Measurements from ENCODE around the gene FRMD4A.

Gene FRMD4A

GRCh38 chr10:13801907-13802288 lies 528.8 kb downstream of the FRMD4A start:
- ChIA-PET CTCF (interaction anchor here (0.8 kb wide), 1 partner anchor 383 kb away, joined by 3 read pairs; no protein-coding TSS in a partner anchor), POLR2A (no interaction called here)
- DNase-seq (ENCODE audit: extremely low spot score): no peak
- no peak for TF ChIP-seq FOXA1 (IDR thresholded peaks at IDR 0.05)
- TF ChIP-seq, protein P1, sequence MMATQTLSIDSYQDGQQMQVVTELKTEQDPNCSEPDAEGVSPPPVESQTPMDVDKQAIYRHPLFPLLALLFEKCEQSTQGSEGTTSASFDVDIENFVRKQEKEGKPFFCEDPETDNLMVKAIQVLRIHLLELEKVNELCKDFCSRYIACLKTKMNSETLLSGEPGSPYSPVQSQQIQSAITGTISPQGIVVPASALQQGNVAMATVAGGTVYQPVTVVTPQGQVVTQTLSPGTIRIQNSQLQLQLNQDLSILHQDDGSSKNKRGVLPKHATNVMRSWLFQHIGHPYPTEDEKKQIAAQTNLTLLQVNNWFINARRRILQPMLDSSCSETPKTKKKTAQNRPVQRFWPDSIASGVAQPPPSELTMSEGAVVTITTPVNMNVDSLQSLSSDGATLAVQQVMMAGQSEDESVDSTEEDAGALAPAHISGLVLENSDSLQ (IDR thresholded peaks at IDR 0.05): peak; percentile 47; the same call in 1 of the 2 replicates
- peak; percentile 81 for TF ChIP-seq ZNF384 (IDR thresholded peaks at IDR 0.05)

DNA sequence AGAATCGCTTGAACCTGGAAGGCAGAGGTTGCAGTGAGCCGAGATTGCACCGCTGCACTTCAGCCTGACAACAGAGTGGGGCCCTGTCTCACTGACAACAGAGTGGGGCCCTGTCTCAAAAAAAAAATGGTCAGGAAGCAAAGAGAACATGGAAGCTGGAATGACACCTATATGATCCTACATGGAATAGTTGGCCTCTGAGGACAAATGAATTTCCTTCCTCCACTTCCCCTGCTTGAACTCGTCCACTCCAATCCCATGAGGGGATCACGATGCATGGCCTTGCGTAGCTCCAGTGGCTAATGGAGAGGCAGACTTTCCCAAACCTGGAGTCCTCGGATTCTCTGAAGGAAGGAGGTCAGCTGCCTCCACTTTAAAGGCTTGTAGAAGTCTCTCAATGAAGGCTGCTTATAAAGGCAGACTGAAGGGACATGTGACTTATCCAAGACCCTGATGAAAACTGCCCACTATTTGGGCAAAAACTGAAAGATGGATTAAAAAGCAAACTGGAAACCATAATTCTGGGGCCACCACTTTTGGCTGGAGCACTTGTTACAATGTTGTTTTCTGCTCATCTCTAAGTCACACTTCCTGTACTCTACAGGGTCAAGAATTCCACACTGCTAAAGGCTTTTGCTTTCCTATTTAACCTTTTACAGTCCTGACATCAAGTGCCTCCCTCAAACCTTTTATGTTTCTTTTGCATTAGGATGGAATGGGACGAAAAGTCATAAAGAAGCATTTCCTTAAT lies 529.4 kb downstream of the FRMD4A start:
- TF ChIP-seq BHLHE40 (IDR thresholded peaks at IDR 0.05; ENCODE audit: borderline replicate concordance) (no peak), FOXM1 (IDR thresholded peaks at IDR 0.05; ENCODE audit: borderline replicate concordance) (no peak), L3MBTL2 (conservative IDR thresholded peaks at IDR 0.05) (no peak), TARDBP (IDR thresholded peaks at IDR 0.05) (no peak), ARNT (IDR thresholded peaks at IDR 0.05) (no peak), FOXA1 (IDR thresholded peaks at IDR 0.05) (no peak), HDGF (IDR thresholded peaks at IDR 0.05; ENCODE audit: borderline replicate concordance) (no peak), CTBP1 (IDR thresholded peaks at IDR 0.05; ENCODE audit: borderline replicate concordance) (no peak)
- TF ChIP-seq, protein P1 (IDR thresholded peaks at IDR 0.05): no peak
- DNase-seq (ENCODE audit: extremely low spot score): no peak
- ChIA-PET POLR2A (no interaction called here), CTCF (no interaction called here)

DNA sequence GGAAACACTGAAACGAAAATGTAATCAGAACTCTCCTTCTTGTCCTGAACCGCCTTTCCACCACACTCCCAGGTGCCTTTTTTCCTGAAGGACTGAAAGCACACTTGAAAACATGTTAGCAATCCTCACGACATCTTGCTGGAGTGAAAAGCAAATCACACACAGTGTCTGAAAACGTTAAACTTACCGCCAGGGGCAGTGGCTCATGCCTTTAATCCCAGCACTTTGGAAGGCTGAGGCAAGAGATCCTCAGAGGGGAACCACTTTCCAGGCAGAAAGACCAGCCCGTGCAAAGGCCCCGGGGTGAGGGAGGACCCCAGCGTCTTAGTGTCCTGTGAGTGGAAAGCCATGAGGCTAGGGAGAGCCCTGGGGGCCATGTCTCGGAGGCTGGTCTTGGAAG lies 533.6 kb downstream of the FRMD4A start:
- no peak for TF ChIP-seq BHLHE40 (IDR thresholded peaks at IDR 0.05; ENCODE audit: borderline replicate concordance)
- no peak for TF ChIP-seq HDGF (IDR thresholded peaks at IDR 0.05; ENCODE audit: borderline replicate concordance)
- TF ChIP-seq FOXA1 (IDR thresholded peaks at IDR 0.05): no peak
- TF ChIP-seq FOXM1 (IDR thresholded peaks at IDR 0.05; ENCODE audit: borderline replicate concordance): no peak
- TF ChIP-seq ELF4 (IDR thresholded peaks at IDR 0.05): no peak
- no peak for TF ChIP-seq TARDBP (IDR thresholded peaks at IDR 0.05)
- TF ChIP-seq SUZ12 (IDR thresholded peaks at IDR 0.05): no peak
- no peak for TF ChIP-seq ARNT (IDR thresholded peaks at IDR 0.05)
- TF ChIP-seq LEF1 (IDR thresholded peaks at IDR 0.05; ENCODE audit: borderline replicate concordance): no peak
- no peak for TF ChIP-seq FOXK2 (IDR thresholded peaks at IDR 0.05)
- TF ChIP-seq ZNF384 (IDR thresholded peaks at IDR 0.05): no peak
- TF ChIP-seq, protein P1 (IDR thresholded peaks at IDR 0.05): no peak
- no peak for TF ChIP-seq SP1 (IDR thresholded peaks at IDR 0.05)
- TF ChIP-seq L3MBTL2 (conservative IDR thresholded peaks at IDR 0.05): no peak
- ChIA-PET CTCF (no interaction called here), POLR2A (no interaction called here)
- no peak for DNase-seq (ENCODE audit: extremely low spot score)

- ChIA-PET POLR2A (no interaction called here), CTCF (no interaction called here)
- no peak for DNase-seq (ENCODE audit: extremely low spot score)
- TF ChIP-seq FOXM1 (IDR thresholded peaks at IDR 0.05; ENCODE audit: borderline replicate concordance): no peak
Observed at GRCh38 chr10:13795653-13796555, 534.8 kb downstream of the FRMD4A start.

GRCh38 chr10:13794992-13795612 lies 535.6 kb downstream of the FRMD4A start:
- ChIA-PET CTCF (no interaction called here), POLR2A (no interaction called here)
- no peak for DNase-seq (ENCODE audit: extremely low spot score)
- TF ChIP-seq TARDBP (IDR thresholded peaks at IDR 0.05) (no peak), SUZ12 (IDR thresholded peaks at IDR 0.05) (no peak), FOXA1 (IDR thresholded peaks at IDR 0.05) (no peak), ZNF384 (IDR thresholded peaks at IDR 0.05) (no peak), NFRKB (IDR thresholded peaks at IDR 0.05) (no peak), L3MBTL2 (conservative IDR thresholded peaks at IDR 0.05) (no peak), ARNT (IDR thresholded peaks at IDR 0.05) (no peak), HDGF (IDR thresholded peaks at IDR 0.05; ENCODE audit: borderline replicate concordance) (no peak), ELF4 (IDR thresholded peaks at IDR 0.05) (no peak), CTBP1 (IDR thresholded peaks at IDR 0.05; ENCODE audit: borderline replicate concordance) (no peak), LEF1 (IDR thresholded peaks at IDR 0.05; ENCODE audit: borderline replicate concordance) (no peak)
- TF ChIP-seq, protein P1 (IDR thresholded peaks at IDR 0.05): no peak
